Stimulated activated CD8-positive, alpha-beta memory T cell treated with anti-CD3 and anti-CD28 coated beads, Interleukin-12 subunit alpha, Interleukin-12 subunit beta, amount 100 ng/mL, for 4 hours (primary cell): ENCODE data around the gene CDK10.

Experiments
- DNase-seq: peaks from one replicate; pipeline ENCODE4 v3.0.0-alpha.2; 2020; ENCODE audit warnings: low read depth

The CDK10 gene

DNA sequence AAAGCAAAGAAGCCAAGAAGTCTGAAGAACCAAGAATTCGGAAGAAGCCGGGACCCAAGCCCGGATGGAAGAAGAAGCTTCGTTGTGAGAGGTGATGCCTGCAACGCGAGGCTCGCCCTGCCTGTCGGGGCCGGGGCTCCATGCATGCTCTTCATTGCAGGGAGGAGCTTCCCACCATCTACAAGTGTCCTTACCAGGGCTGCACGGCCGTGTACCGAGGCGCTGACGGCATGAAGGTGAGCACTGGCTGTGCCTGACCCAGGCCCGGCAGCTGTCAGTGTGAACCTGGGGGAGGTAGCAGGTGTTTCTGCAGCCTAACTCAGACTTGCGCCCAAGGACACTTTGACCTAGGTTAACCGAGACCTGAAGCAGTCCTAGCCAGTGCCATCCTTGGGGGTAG, 46.8 kb downstream of the CDK10 start:
- DNase-seq = no peak

DNA sequence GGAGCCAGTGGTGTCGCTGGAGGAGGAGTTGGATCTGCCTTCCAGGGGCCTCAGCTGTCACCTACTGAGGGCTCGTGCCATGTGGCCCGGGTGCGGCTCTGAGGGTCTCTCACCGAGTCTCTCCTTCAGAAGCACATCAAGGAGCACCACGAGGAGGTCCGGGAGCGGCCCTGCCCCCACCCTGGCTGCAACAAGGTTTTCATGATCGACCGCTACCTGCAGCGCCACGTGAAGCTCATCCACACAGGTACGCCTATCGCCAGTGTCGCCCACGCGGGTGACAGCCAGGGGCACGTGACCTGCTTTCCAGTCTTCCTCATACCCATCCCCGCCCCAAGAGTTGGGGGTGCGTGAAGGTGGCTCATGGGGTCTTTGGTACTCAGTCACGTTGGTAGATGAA, 47.3 kb downstream of the CDK10 start:
- no peak for DNase-seq

DNA sequence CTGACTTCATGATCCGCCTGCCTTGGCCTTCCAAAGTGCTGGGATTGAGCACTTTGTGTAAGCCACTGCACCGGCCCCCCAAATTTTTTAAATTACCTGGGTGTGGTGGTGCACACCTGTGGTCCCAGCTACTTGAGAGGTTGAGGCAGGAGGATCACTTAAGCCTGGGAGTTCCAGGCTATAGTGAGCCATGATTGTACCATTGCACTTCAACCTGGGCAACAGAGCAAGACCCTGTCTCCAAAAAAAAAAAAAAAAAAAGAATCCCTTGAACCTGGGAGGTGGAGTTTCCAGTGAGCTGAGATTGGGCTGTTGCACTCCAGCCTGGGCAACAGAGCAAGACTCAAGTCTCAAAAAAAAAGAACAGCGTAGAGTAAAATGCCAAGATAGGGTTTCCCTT, 50.1 kb downstream of the CDK10 start:
- no peak for DNase-seq

DNA sequence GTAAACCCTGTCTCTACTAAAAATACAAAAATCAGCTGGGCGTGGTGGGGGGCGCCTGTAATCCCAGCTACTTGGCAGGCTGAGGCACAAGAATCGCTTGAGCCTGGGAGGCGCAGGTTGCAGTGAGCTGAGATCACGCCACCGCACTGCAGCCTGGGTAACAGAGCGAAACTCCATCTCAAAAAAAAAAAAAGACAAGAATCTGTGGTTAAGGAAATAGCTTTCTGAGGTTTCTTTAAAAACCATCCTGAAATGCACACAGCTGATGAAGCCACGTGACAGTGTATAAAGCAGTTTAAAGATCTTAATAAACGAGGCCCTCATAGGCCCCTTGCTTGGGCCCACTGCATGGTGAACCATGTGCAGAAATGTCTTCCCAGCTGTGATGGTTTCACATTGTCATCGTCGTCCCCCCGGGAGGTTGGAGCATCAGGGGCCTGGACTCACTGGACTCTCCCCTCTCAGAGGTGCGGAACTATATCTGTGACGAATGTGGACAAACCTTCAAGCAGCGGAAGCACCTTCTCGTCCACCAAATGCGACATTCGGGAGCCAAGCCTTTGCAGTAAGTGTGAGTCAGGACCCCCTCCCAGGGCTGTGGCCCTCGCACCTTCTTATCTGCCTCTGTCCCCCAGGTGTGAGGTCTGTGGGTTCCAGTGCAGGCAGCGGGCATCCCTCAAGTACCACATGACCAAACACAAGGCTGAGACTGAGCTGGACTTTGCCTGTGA, 51.0 kb downstream of the CDK10 start:
- DNase-seq = no peak

DNA sequence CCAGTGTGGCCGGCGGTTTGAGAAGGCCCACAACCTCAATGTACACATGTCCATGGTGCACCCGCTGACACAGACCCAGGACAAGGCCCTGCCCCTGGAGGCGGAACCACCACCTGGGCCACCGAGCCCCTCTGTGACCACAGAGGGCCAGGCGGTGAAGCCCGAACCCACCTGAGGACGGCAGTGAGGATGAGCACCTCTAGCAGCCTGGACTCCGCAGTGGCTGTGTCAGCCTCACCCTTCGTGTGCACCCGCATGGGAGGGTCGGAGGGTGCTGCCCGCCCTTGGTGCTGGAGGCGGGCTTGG, 51.5 kb downstream of the CDK10 start:
- DNase-seq = no peak

DNA sequence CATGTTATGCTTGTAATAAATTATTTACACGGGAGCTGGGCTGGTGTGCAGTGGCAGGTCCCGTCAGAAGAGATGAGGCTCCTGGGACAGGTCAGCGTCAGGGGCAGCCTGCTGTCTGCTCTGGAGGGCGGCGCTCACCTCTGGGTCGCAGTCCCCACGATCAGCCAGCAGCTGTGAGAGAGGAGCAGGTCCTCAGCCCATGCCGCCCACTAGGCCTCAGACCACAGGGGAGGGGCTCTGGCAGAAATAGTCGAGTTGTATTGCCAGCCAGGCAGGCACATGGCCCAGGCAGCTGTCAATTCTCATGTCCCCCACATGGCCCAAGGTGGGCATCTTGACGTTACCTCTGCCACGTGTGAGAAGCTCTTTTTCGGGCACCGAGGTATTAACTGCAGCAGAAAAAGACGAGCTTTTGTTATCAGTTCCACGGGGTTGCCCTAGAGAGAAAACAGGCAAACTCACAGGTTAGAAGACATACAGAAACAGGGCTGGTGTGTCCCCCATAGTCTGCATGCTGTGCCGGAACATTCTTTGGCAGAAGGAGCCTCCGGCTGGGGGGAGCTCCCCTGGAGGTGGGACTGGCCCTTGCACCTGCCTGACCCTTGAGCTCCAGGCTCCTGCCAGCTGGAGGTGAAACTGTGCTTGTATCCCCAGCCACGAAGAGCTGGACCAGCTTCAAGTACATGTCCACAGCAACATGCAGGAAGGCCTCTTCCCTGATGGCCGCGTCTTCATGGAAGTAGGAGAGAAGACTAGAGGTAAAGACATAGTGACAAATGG, 52.2 kb downstream of the CDK10 start:
- DNase-seq = no peak

DNA sequence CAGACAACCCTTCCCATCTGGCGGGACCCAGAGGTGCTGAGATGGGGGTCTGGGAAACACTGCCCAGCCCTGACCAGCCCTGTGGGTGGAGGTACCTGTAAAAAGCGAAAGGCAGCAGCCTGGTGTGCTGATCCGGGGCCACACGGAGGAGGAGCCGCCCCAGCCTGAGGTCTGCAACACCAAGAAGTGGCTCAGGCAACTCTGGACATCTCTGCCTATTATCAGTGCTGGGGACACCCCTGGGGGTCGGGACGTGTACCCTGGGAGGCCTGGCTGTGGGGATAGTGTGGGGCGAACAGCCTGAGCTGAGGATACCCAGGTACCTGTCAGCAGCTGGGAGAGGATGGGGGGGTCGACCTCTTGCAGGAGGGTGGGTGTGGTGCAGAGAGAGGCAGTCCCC, 52.9 kb downstream of the CDK10 start:
- no peak for DNase-seq

DNA sequence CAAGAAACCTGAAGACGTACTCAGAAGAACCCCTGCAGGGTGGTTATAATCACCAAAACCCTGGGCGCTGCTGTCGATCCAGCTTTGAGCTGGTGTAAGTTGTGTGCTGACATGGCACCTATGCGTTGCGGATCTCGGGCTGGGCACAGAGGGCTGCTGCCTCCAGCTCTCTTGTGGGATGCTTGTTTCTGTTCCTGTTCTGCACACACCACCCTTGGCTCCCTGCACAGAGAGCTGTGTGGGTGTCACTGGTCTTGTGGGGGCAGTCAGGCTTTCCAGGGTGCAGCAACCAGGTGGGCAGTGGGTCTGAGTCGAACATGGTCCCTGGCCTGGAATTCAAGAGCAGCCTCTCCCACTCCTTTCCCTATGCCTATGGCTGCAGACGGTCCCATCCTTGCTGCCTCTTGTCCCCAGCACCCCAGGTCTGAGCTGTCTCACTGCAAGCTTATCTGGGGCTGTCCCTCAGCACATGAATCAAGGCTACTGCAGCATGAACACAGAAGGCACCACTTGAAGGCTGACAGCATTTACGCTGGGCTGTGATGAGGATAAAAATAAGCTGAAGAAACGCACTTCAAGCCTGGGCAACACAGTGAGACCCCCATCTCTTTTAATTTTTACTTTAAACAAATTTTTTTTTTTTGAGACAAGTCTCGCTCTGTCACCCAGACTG, 55.0 kb downstream of the CDK10 start:
- DNase-seq = no peak

DNA sequence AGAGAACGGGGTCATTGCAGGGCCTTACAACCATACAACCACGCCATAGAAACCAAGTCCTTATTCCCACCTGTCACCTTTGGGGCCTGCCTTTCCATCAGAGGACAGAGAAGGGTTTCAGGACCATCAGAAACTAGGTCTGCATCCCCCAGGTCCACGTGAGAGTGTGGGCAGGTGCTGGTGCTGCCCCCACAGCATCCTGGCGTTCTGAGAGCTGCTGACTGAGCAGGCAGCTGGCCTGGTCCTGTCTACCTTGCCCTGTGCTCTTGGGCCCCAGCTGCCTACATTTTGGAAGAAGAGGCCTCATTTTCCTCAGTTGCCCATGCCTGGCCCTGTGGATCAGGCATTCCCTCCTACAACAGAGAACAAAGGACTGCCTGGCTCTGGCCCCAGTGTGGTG, 56.5 kb downstream of the CDK10 start:
- no peak for DNase-seq

DNA sequence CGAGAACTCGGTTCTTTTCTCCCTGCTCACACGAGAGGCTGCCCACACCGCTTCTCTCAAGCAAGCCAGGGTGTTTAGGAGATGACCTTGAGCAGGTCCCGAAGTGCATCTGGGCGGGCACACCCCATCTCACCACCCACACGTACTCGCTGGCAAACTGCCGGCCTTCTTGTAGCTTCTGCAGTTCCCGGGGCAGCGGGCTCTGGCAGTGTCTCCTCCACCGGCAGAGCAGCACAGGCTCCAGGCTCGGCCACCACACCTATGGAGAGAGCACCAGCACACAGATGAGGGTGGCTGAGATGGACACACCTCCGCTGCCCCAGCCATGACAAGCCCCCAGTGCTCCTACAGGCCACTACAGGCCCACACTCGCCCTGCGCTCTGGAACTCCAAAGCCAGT, 58.3 kb downstream of the CDK10 start:
- no peak for DNase-seq
